ENCODE measurements around the gene BATF2.

GRCh38 chr11:64989416-64989815 lies 7.4 kb downstream of the BATF2 start:
- TF ChIP-seq POLR2A (IDR thresholded peaks at IDR 0.05; ENCODE audit: low read depth, low read length) (no peak), POLR2AphosphoS5 (IDR thresholded peaks at IDR 0.05; ENCODE audit: low read depth, low read length) (no peak)

Measured in GM12892 (cell line).